H9 (cell line): ENCODE results near the gene TAOK2. TPM values are rescaled to one million over a fixed set of nuclear protein-coding genes. Genes with fewer than 3 reads are reported as not detected.
A peak's percentile ranks its signal among the peaks of the same experiment; 100 is the strongest.

Experiments used
- DNase-seq: peaks from one replicate; pipeline ENCODE4 v3.0.0-alpha.2; 2017
- H2AFZ ChIP-seq: one replicate; pipeline ENCODE4 v1.6.1; 2013; ENCODE audit warnings: mild to moderate bottlenecking, low read length, control low read depth, moderate library complexity
- H2AK5ac ChIP-seq: 2 replicates; pipeline ENCODE4 v1.6.1; 2013; ENCODE audit warnings: low read length, control low read depth, mixed read lengths; ENCODE audit not compliant: insufficient read length
- H2BK120ac ChIP-seq: one replicate; pipeline ENCODE4 v1.6.1; 2013; ENCODE audit warnings: low read depth, mild to moderate bottlenecking, low read length, control low read depth, inconsistent platforms; ENCODE audit not compliant: poor library complexity, severe bottlenecking
- H2BK12ac ChIP-seq: 2 replicates; pipeline ENCODE4 v1.6.1; 2013; ENCODE audit warnings: low read length, control low read depth, mixed read lengths, low read depth; ENCODE audit not compliant: insufficient read length
- H2BK15ac ChIP-seq: 2 replicates; pipeline ENCODE4 v1.6.1; 2013; ENCODE audit warnings: low read depth, low read length, control low read depth
- H2BK20ac ChIP-seq: one replicate; pipeline ENCODE4 v1.6.1; 2013; ENCODE audit warnings: low read depth, mild to moderate bottlenecking, low read length, control low read depth, inconsistent platforms; ENCODE audit not compliant: poor library complexity, severe bottlenecking
- H2BK5ac ChIP-seq: 2 replicates; pipeline ENCODE4 v1.6.1; 2013; ENCODE audit warnings: low read length, control low read depth, mixed read lengths; ENCODE audit not compliant: insufficient read length
- H3K14ac ChIP-seq: 2 replicates; pipeline ENCODE4 v1.6.1; 2013; ENCODE audit warnings: low read length, control low read depth; ENCODE audit not compliant: insufficient read depth
- H3K18ac ChIP-seq: 2 replicates; pipeline ENCODE4 v1.6.1; 2013; ENCODE audit warnings: low read depth, mild to moderate bottlenecking, mixed read lengths, low read length, control low read depth; ENCODE audit not compliant: insufficient read length
- H3K23ac ChIP-seq: 2 replicates; pipeline ENCODE4 v1.6.1; 2013; ENCODE audit warnings: low read length, control low read depth, mixed read lengths, low read depth; ENCODE audit not compliant: insufficient read length
- H3K23me2 ChIP-seq: 2 replicates; pipeline ENCODE4 v1.6.1; 2013; ENCODE audit warnings: low read depth, mild to moderate bottlenecking, mixed read lengths, low read length, control low read depth; ENCODE audit not compliant: insufficient read length, poor library complexity, severe bottlenecking
- H3K27ac ChIP-seq: 2 replicates; pipeline ENCODE4 v1.5.1; 2013; ENCODE audit warnings: low read length, control low read depth, mixed read lengths, low read depth; ENCODE audit not compliant: insufficient read length
- H3K27me3 ChIP-seq: 2 replicates; pipeline ENCODE4 v1.6.1; 2013; ENCODE audit warnings: low read length, control low read depth, inconsistent platforms; ENCODE audit not compliant: insufficient read depth
- H3K4ac ChIP-seq: 2 replicates; pipeline ENCODE4 v1.6.1; 2013; ENCODE audit warnings: low read depth, mild to moderate bottlenecking, control low read depth, inconsistent platforms, low read length, moderate library complexity
- H3K4me1 ChIP-seq: 2 replicates; pipeline ENCODE4 v1.6.1; 2013; ENCODE audit warnings: low read length, control low read depth, inconsistent platforms; ENCODE audit not compliant: insufficient read depth
- H3K4me2 ChIP-seq: 2 replicates; pipeline ENCODE4 v1.6.1; 2013; ENCODE audit warnings: low read length, control low read depth, mixed read lengths; ENCODE audit not compliant: insufficient read length, insufficient read depth
- H3K56ac ChIP-seq: 2 replicates; pipeline ENCODE4 v1.6.1; 2013; ENCODE audit warnings: low read depth, mild to moderate bottlenecking, mixed read lengths, low read length, control low read depth; ENCODE audit not compliant: insufficient read length
- H3K79me1 ChIP-seq: 2 replicates; pipeline ENCODE4 v1.6.1; 2013; ENCODE audit warnings: low read depth, mild to moderate bottlenecking, moderate library complexity, low read length, control low read depth, inconsistent platforms; ENCODE audit not compliant: insufficient read depth, poor library complexity, severe bottlenecking
- H3K79me2 ChIP-seq: 2 replicates; pipeline ENCODE4 v1.6.1; 2013; ENCODE audit warnings: low read length, control low read depth, inconsistent platforms; ENCODE audit not compliant: insufficient read depth
- H3K9ac ChIP-seq: 2 replicates; pipeline ENCODE4 v1.6.1; 2013; ENCODE audit warnings: low read length, control low read depth, mixed read lengths; ENCODE audit not compliant: insufficient read length; ENCODE audit errors: extremely low read depth
- H3K9me3 ChIP-seq: one replicate; pipeline ENCODE4 v1.6.1; 2013; ENCODE audit warnings: low read depth, low read length, inconsistent platforms; ENCODE audit not compliant: control insufficient read depth
- H3T11ph ChIP-seq: one replicate; pipeline ENCODE4 v1.6.1; 2013; ENCODE audit warnings: mild to moderate bottlenecking, low read length, control low read depth, inconsistent platforms
- H4K20me1 ChIP-seq: one replicate; pipeline ENCODE4 v1.6.1; 2013; ENCODE audit not compliant: control insufficient read depth, insufficient read length, insufficient read depth
- H4K5ac ChIP-seq: 2 replicates; pipeline ENCODE4 v1.6.1; 2013; ENCODE audit warnings: low read depth, mild to moderate bottlenecking, mixed read lengths, low read length, control low read depth; ENCODE audit not compliant: insufficient read length
- H4K8ac ChIP-seq: replicated peaks from 2 replicates; pipeline ENCODE4 v1.6.1; 2013; ENCODE audit warnings: low read length, control low read depth, mixed read lengths, low read depth; ENCODE audit not compliant: insufficient read length
- H4K91ac ChIP-seq: 2 replicates; pipeline ENCODE4 v1.6.1; 2013; ENCODE audit warnings: low read depth, mild to moderate bottlenecking, moderate library complexity, mixed read lengths, low read length, control low read depth; ENCODE audit not compliant: insufficient read length
- H3K27ac Mint-ChIP-seq, 3 experiments: 2 replicates in 2 of 3; 3 replicates in 1 of 3; pipeline ENCODE4 v1.8.0; 2020 to 2021; ENCODE audit warnings: mixed read lengths in 3 of 3, mild to moderate bottlenecking in 1 of 3, moderate library complexity in 1 of 3
- H3K27me3 Mint-ChIP-seq: 2 replicates; pipeline ENCODE4 v1.8.0; 2021; ENCODE audit warnings: low read depth, mild to moderate bottlenecking, moderate library complexity, mixed read lengths
- H3K36me3 Mint-ChIP-seq, 3 experiments: 2 replicates in 2 of 3; 3 replicates in 1 of 3; pipeline ENCODE4 v1.8.0; 2020 to 2021; ENCODE audit warnings: low read depth in 3 of 3, mixed read lengths in 3 of 3; ENCODE audit not compliant: insufficient read depth in 1 of 3
- H3K4me1 Mint-ChIP-seq, 2 experiments: 2 replicates each; pipeline ENCODE4 v1.8.0; 2020; ENCODE audit warnings: mixed read lengths in 2 of 2
- H3K4me3 Mint-ChIP-seq, 2 experiments: 2 replicates in 1 of 2; 3 replicates in 1 of 2; pipeline ENCODE4 v1.8.0; 2020 to 2021; ENCODE audit warnings: mild to moderate bottlenecking in 2 of 2, mixed read lengths in 2 of 2, moderate library complexity in 1 of 2
- H3K9me3 Mint-ChIP-seq, 2 experiments: 2 replicates in 1 of 2; 3 replicates in 1 of 2; pipeline ENCODE4 v1.8.0; 2020; ENCODE audit warnings: mild to moderate bottlenecking in 2 of 2, mixed read lengths in 2 of 2, moderate library complexity in 1 of 2
- CTCF ChIP-seq: fragments of 200-600 bp; sonication (generic); conservative IDR thresholded peaks from 3 replicates; pipeline ENCODE4 v1.8.0; 2021; ENCODE audit warnings: antibody characterized with exemption, mild to moderate bottlenecking
- WGBS: extraction: QIAGEN DNeasy Blood & Tissue Kit; methylation state at CpG from one replicate; pipeline ENCODE4 v1.1.7; 2013; ENCODE audit warnings: missing lambda C conversion rate, low lambda C conversion rate, mixed read lengths; ENCODE audit not compliant: insufficient read length; ENCODE audit errors: extremely low coverage; 5-methylcytosine and 5-hydroxymethylcytosine counted together
- total RNA-seq: library from RNA; stranded (reverse); gene quantifications from 2 replicates; pipeline ENCODE4 v1.2.1, GENCODE V29; 2021

Gene TAOK2
- total RNA-seq, 1 experiment from 2014 or later, result 43.9 TPM

GRCh38 chr16:30009085-30009862 lies 35.6 kb downstream of the TAOK2 start:
- H3K56ac ChIP-seq, result no peak overlapping the region
- peaks cover 16% of the 10 kb centered on the region for H3K23me2 ChIP-seq
- no peak overlapping the region for H3K4ac ChIP-seq
- H3K27ac ChIP-seq, result no peak overlapping the region
- H4K8ac ChIP-seq, result no peak overlapping the region
- H3K4me3 Mint-ChIP-seq, result peak overlapping the region; percentile 22 to 70; a peak in 4 of 5 replicates
- no peak overlapping the region for H4K5ac ChIP-seq
- H2AK5ac ChIP-seq, result no peak overlapping the region
- no peak overlapping the region; the same call in 1 of the 2 replicates for H3K14ac ChIP-seq
- H3K79me1 ChIP-seq, result no peaks in the 10 kb centered on the region
- no peaks in the 10 kb centered on the region; the same call in 1 of the 2 replicates for H3K4me1 ChIP-seq
- TF ChIP-seq CTCF, result no peak
- no peaks in the 10 kb centered on the region for H3K9me3 Mint-ChIP-seq
- no peak overlapping the region for H2BK20ac ChIP-seq
- H2BK12ac ChIP-seq, result no peak overlapping the region
- peaks cover 0 to 9% (median 5%) of the 10 kb centered on the region in 3 experiments; a peak in 6 of 7 replicates for H3K36me3 Mint-ChIP-seq
- H3K18ac ChIP-seq, result no peak overlapping the region
- no peak overlapping the region for H4K91ac ChIP-seq
- H2AFZ ChIP-seq, result no peak overlapping the region
- H3K27me3 ChIP-seq, result no peaks in the 10 kb centered on the region
- no peak overlapping the region for H3K4me2 ChIP-seq
- no peak overlapping the region for H3T11ph ChIP-seq
- H4K20me1 ChIP-seq, result no peaks in the 10 kb centered on the region
- H3K23ac ChIP-seq, result no peak overlapping the region
- H3K9ac ChIP-seq, result no peak overlapping the region
- no peak overlapping the region for H2BK120ac ChIP-seq
- H2BK5ac ChIP-seq, result no peak overlapping the region
- peaks cover 38% of the 10 kb centered on the region for H3K27me3 Mint-ChIP-seq
- peaks cover 9 to 22% of the 10 kb centered on the region in 2 experiments for H3K4me1 Mint-ChIP-seq
- WGBS, result no CpG with 5 or more reads among the region's 26 CpGs
- no peak for DNase-seq
- no peaks in the 10 kb centered on the region for H3K79me2 ChIP-seq
- H2BK15ac ChIP-seq, result no peak overlapping the region
- no peak overlapping the region for H3K27ac Mint-ChIP-seq
- H3K9me3 ChIP-seq, result no peaks in the 10 kb centered on the region
